ENCODE results near the gene AKR1C4.
"Not testable (repeated sequence)": the region's sequence is repeated elsewhere in the genome, so short reads cannot be mapped to it uniquely, and the experiment has no call there.

The AKR1C4 gene

GRCh38 chr10:5206799-5207198, 10.2 kb downstream of the AKR1C4 start:
- DNase-seq (ENCODE audit: low read depth): no peak

GRCh38 chr10:5209776-5210175, 13.1 kb downstream of the AKR1C4 start:
- not testable (repeated sequence) for DNase-seq (ENCODE audit: low read depth)

GRCh38 chr10:5210261-5210660, 13.6 kb downstream of the AKR1C4 start:
- DNase-seq (ENCODE audit: low read depth): not testable (repeated sequence)

GRCh38 chr10:5211696-5212536, 15.3 kb downstream of the AKR1C4 start:
- no peak for DNase-seq (ENCODE audit: low read depth)

- no peak for DNase-seq (ENCODE audit: low read depth)
Measured at GRCh38 chr10:5216801-5217200, 20.2 kb downstream of the AKR1C4 start.

GRCh38 chr10:5219262-5219661, 22.6 kb downstream of the AKR1C4 start:
- no peak for DNase-seq (ENCODE audit: low read depth)

GRCh38 chr10:5222942-5223341, 26.3 kb downstream of the AKR1C4 start:
- DNase-seq (ENCODE audit: low read depth): not testable (repeated sequence)

- no peak for DNase-seq (ENCODE audit: low read depth)
Measured at GRCh38 chr10:5229019-5229418, 32.4 kb downstream of the AKR1C4 start.

- no peak for DNase-seq (ENCODE audit: low read depth)
Measured at GRCh38 chr10:5233324-5233723, 36.7 kb downstream of the AKR1C4 start.

- DNase-seq (ENCODE audit: low read depth): no peak
Measured at GRCh38 chr10:5234106-5234860, 37.6 kb downstream of the AKR1C4 start.

GRCh38 chr10:5237541-5237940, 40.9 kb downstream of the AKR1C4 start:
- not testable (repeated sequence) for DNase-seq (ENCODE audit: low read depth)

- no peak for DNase-seq (ENCODE audit: low read depth)
Measured at GRCh38 chr10:5242585-5242984, 45.9 kb downstream of the AKR1C4 start.

GRCh38 chr10:5243521-5243987, 46.9 kb downstream of the AKR1C4 start:
- no peak for DNase-seq (ENCODE audit: low read depth)

GRCh38 chr10:5252177-5253037, 55.8 kb downstream of the AKR1C4 start:
- DNase-seq (ENCODE audit: low read depth): no peak

GRCh38 chr10:5254488-5254887, 57.9 kb downstream of the AKR1C4 start:
- DNase-seq (ENCODE audit: low read depth): no peak

- not testable (repeated sequence) for DNase-seq (ENCODE audit: low read depth)
Measured at GRCh38 chr10:5257768-5258167, 61.1 kb downstream of the AKR1C4 start.

GRCh38 chr10:5259132-5259951, 62.7 kb downstream of the AKR1C4 start:
- DNase-seq (ENCODE audit: low read depth): no peak

- no peak for DNase-seq (ENCODE audit: low read depth)
Measured at GRCh38 chr10:5259952-5260578, 63.4 kb downstream of the AKR1C4 start.

GRCh38 chr10:5260828-5261227, 64.2 kb downstream of the AKR1C4 start:
- no peak for DNase-seq (ENCODE audit: low read depth)

GRCh38 chr10:5265139-5265538, 68.5 kb downstream of the AKR1C4 start:
- DNase-seq (ENCODE audit: low read depth): no peak

GRCh38 chr10:5266351-5266750, 69.7 kb downstream of the AKR1C4 start:
- no peak for DNase-seq (ENCODE audit: low read depth)

Data from activated T-helper 9 cell treated with anti-CD3 and anti-CD28 coated beads, Interleukin-2, amount 50 U/mL, for 16 hours (primary cell).